ENCODE data around the gene RNF6. TPM values are rescaled to one million over a fixed set of nuclear protein-coding genes. Genes with fewer than 3 reads are reported as not detected.

Gene RNF6
- total and polyA plus RNA-seq, 10 of the 15 experiments (the other 5 are each of a cell fraction or from before 2014, with no cell fraction given), result 19.0 to 54.0 (median 33.8) TPM

DNA sequence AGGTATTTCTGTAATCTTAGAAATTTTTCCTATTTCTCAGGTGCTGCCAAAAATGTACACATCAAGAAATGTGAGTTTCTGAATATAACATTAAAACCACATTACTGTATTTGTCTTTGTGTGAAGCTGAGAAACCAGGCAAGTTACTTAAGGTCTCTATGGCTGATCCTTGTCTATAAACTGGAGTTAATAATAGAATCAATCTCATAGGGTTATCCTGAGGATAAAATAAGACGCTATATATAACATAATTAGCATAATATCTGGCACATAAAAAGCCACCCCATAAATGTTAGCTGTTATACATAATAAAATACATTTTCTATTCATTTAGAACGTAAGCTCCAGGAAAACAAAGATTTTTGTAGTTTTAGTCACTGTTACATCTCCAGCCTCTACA, 6.1 kb downstream of the RNF6 start:
- in situ Hi-C loops (cut with MboI) (no loop called here), intact Hi-C loops (cut with micrococcal nuclease; ENCODE audit: unreplicated experiment) (no loop called here)
- H2AFZ ChIP-seq (ENCODE audit: control insufficient read depth, low read depth, low read length), result no peak overlapping the region
- H3K4me3 ChIP-seq, result no peak overlapping the region
- DNase-seq (ENCODE audit: low read depth, low spot score) (no peak), FAIRE-seq (no peak), ATAC-seq (no peak)
- H3K27ac ChIP-seq (ENCODE audit: control insufficient read depth, insufficient read depth), result no peak overlapping the region
- no peaks in the 10 kb centered on the region for H4K20me1 ChIP-seq (ENCODE audit: control insufficient read depth, insufficient read depth)
- H3K36me3 ChIP-seq (ENCODE audit: control insufficient read depth in 2 of 2, insufficient read depth in 2 of 2, low read length in 1 of 2), result peaks cover 8 to 31% of the 10 kb centered on the region in 2 experiments
- no TSS peak for BruUV-seq (replicated peaks)
- H3K4me1 ChIP-seq (ENCODE audit: control insufficient read depth, insufficient read depth, low read length), result no peaks in the 10 kb centered on the region
- ChIA-PET POLR2A (no interaction called here), SMC1A (ENCODE audit: uncharacterized antibody, unreplicated experiment) (interaction anchor here (1.3 to 2.4 kb wide), 2 partner anchors 11 to 21 kb away, joined by 3 to 8 read pairs; no protein-coding TSS in a partner anchor), RAD21 (ENCODE audit: unreplicated experiment) (no interaction called here), CTCF (interaction anchor here (1.8 to 7.8 kb wide), 2 partner anchors 11 to 30 kb away, joined by 5 to 48 read pairs; no protein-coding TSS in a partner anchor)
- H3K9ac ChIP-seq (ENCODE audit: control insufficient read depth, insufficient read depth, low read length), result no peak overlapping the region
- 98% methylated on average over 2 of the region's 2 CpGs for WGBS (ENCODE audit: insufficient coverage, insufficient replicate concordance, low lambda C conversion rate, missing lambda C conversion rate)
- no peaks in the 10 kb centered on the region for H3K9me3 ChIP-seq (replicated peaks; ENCODE audit: control insufficient read depth, insufficient read depth, low read length)
- H3K79me2 ChIP-seq (ENCODE audit: control insufficient read depth, insufficient read depth, low read length), result peaks cover 18% of the 10 kb centered on the region
- H3K27me3 ChIP-seq (replicated peaks in 1 of 2; ENCODE audit: control insufficient read depth in 2 of 2, insufficient read depth in 2 of 2, low read length in 1 of 2), result no peaks in the 10 kb centered on the region
- H3K4me2 ChIP-seq (ENCODE audit: control insufficient read depth, insufficient read depth), result no peak overlapping the region
- no peak for TF ChIP-seq HDGF (IDR thresholded peaks at IDR 0.05)
- no peak for TF ChIP-seq EP300 (IDR thresholded peaks at IDR 0.05; ENCODE audit: borderline replicate concordance in 1 of 2, control insufficient read depth in 1 of 2, low read depth in 2 of 2, low read length in 2 of 2)
- TF ChIP-seq SRF (IDR thresholded peaks at IDR 0.05; ENCODE audit: low read depth in 2 of 2, low read length in 2 of 2), result no peak
- TF ChIP-seq, protein P1, sequence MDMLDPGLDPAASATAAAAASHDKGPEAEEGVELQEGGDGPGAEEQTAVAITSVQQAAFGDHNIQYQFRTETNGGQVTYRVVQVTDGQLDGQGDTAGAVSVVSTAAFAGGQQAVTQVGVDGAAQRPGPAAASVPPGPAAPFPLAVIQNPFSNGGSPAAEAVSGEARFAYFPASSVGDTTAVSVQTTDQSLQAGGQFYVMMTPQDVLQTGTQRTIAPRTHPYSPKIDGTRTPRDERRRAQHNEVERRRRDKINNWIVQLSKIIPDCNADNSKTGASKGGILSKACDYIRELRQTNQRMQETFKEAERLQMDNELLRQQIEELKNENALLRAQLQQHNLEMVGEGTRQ (IDR thresholded peaks at IDR 0.05; ENCODE audit: borderline replicate concordance, low read depth, low read length), result no peak
- no peak for TF ChIP-seq PAX8 (IDR thresholded peaks at IDR 0.05)
- TF ChIP-seq, protein P2, sequence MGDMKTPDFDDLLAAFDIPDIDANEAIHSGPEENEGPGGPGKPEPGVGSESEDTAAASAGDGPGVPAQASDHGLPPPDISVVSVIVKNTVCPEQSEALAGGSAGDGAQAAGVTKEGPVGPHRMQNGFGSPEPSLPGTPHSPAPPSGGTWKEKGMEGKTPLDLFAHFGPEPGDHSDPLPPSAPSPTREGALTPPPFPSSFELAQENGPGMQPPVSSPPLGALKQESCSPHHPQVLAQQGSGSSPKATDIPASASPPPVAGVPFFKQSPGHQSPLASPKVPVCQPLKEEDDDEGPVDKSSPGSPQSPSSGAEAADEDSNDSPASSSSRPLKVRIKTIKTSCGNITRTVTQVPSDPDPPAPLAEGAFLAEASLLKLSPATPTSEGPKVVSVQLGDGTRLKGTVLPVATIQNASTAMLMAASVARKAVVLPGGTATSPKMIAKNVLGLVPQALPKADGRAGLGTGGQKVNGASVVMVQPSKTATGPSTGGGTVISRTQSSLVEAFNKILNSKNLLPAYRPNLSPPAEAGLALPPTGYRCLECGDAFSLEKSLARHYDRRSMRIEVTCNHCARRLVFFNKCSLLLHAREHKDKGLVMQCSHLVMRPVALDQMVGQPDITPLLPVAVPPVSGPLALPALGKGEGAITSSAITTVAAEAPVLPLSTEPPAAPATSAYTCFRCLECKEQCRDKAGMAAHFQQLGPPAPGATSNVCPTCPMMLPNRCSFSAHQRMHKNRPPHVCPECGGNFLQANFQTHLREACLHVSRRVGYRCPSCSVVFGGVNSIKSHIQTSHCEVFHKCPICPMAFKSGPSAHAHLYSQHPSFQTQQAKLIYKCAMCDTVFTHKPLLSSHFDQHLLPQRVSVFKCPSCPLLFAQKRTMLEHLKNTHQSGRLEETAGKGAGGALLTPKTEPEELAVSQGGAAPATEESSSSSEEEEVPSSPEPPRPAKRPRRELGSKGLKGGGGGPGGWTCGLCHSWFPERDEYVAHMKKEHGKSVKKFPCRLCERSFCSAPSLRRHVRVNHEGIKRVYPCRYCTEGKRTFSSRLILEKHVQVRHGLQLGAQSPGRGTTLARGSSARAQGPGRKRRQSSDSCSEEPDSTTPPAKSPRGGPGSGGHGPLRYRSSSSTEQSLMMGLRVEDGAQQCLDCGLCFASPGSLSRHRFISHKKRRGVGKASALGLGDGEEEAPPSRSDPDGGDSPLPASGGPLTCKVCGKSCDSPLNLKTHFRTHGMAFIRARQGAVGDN (IDR thresholded peaks at IDR 0.05), result no peak
- TF ChIP-seq, protein P3, sequence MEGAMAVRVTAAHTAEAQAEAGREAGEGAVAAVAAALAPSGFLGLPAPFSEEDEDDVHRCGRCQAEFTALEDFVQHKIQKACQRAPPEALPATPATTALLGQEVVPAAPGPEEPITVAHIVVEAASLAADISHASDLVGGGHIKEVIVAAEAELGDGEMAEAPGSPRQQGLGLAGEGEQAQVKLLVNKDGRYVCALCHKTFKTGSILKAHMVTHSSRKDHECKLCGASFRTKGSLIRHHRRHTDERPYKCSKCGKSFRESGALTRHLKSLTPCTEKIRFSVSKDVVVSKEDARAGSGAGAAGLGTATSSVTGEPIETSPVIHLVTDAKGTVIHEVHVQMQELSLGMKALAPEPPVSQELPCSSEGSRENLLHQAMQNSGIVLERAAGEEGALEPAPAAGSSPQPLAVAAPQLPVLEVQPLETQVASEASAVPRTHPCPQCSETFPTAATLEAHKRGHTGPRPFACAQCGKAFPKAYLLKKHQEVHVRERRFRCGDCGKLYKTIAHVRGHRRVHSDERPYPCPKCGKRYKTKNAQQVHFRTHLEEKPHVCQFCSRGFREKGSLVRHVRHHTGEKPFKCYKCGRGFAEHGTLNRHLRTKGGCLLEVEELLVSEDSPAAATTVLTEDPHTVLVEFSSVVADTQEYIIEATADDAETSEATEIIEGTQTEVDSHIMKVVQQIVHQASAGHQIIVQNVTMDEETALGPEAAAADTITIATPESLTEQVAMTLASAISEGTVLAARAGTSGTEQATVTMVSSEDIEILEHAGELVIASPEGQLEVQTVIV (IDR thresholded peaks at IDR 0.05; ENCODE audit: borderline replicate concordance, partially characterized antibody), result no peak
- TF ChIP-seq SIN3A (IDR thresholded peaks at IDR 0.05; ENCODE audit: low read depth, low read length), result no peak
- TF ChIP-seq, protein P4, sequence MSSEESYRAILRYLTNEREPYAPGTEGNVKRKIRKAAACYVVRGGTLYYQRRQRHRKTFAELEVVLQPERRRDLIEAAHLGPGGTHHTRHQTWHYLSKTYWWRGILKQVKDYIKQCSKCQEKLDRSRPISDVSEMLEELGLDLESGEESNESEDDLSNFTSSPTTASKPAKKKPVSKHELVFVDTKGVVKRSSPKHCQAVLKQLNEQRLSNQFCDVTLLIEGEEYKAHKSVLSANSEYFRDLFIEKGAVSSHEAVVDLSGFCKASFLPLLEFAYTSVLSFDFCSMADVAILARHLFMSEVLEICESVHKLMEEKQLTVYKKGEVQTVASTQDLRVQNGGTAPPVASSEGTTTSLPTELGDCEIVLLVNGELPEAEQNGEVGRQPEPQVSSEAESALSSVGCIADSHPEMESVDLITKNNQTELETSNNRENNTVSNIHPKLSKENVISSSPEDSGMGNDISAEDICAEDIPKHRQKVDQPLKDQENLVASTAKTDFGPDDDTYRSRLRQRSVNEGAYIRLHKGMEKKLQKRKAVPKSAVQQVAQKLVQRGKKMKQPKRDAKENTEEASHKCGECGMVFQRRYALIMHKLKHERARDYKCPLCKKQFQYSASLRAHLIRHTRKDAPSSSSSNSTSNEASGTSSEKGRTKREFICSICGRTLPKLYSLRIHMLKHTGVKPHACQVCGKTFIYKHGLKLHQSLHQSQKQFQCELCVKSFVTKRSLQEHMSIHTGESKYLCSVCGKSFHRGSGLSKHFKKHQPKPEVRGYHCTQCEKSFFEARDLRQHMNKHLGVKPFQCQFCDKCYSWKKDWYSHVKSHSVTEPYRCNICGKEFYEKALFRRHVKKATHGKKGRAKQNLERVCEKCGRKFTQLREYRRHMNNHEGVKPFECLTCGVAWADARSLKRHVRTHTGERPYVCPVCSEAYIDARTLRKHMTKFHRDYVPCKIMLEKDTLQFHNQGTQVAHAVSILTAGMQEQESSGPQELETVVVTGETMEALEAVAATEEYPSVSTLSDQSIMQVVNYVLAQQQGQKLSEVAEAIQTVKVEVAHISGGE (CRISPR knock-in tag; IDR thresholded peaks at IDR 0.05), result no peak
- no peak for TF ChIP-seq FOXM1 (IDR thresholded peaks at IDR 0.05; ENCODE audit: low read depth, low read length)
- no peak for TF ChIP-seq RBBP5 (conservative IDR thresholded peaks at IDR 0.05)
